Measurements from ENCODE around the gene RGPD4.

GRCh38 chr2:107777974-107778373 is 48.7 kb upstream of the RGPD4 start:
- TF ChIP-seq, protein P1, sequence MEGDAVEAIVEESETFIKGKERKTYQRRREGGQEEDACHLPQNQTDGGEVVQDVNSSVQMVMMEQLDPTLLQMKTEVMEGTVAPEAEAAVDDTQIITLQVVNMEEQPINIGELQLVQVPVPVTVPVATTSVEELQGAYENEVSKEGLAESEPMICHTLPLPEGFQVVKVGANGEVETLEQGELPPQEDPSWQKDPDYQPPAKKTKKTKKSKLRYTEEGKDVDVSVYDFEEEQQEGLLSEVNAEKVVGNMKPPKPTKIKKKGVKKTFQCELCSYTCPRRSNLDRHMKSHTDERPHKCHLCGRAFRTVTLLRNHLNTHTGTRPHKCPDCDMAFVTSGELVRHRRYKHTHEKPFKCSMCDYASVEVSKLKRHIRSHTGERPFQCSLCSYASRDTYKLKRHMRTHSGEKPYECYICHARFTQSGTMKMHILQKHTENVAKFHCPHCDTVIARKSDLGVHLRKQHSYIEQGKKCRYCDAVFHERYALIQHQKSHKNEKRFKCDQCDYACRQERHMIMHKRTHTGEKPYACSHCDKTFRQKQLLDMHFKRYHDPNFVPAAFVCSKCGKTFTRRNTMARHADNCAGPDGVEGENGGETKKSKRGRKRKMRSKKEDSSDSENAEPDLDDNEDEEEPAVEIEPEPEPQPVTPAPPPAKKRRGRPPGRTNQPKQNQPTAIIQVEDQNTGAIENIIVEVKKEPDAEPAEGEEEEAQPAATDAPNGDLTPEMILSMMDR (IDR thresholded peaks at IDR 0.05; ENCODE audit: low read depth, low read length), result no peak
- no peak for TF ChIP-seq EZH2phosphoT487 (IDR thresholded peaks at IDR 0.05; ENCODE audit: low read depth)
